Heart right ventricle (tissue), 16 donors: ENCODE results near the gene DPF1. TPM values are rescaled to one million over a fixed set of nuclear protein-coding genes. Genes with fewer than 3 reads are reported as not detected.

Source experiments
- ATAC-seq, 8 donors: fragments of 200-7000 bp; cut with Tn5 transposase; one replicate each; pipeline ENCODE4 v1.9.1; 2020; ENCODE audit warnings: mild to moderate bottlenecking in 8 of 8, moderate library complexity in 8 of 8, moderate number of reproducible peaks in 1 of 8
- DNase-seq, 2 donors: peaks; one replicate each; pipeline ENCODE4 v3.0.0-alpha.2; 2020
- H3K27ac ChIP-seq, 10 donors: fragments of 200-600 bp; sonication (generic) in 2 of 10; one replicate each; pipeline versions ENCODE4 v1.5.0 to v1.8.0; 2020 to 2022; ENCODE audit warnings: mild to moderate bottlenecking in 3 of 10
- H3K27me3 ChIP-seq, 7 donors: fragments of 200-600 bp; one replicate each; pipeline ENCODE4 v1.8.0; 2021 to 2022; ENCODE audit warnings: mild to moderate bottlenecking in 2 of 7
- H3K36me3 ChIP-seq, 9 donors: fragments of 200-600 bp; sonication (generic) in 1 of 9; one replicate each; pipeline versions ENCODE4 v1.5.0 to v1.8.0; 2020 to 2022; ENCODE audit warnings: mild to moderate bottlenecking in 2 of 9
- H3K4me1 ChIP-seq, 9 donors: fragments of 200-600 bp; sonication (generic) in 1 of 9; one replicate each; pipeline versions ENCODE4 v1.5.0 to v1.8.0; 2020 to 2022; ENCODE audit warnings: mild to moderate bottlenecking in 4 of 9
- H3K4me3 ChIP-seq, 10 donors: fragments of 200-600 bp; sonication (generic) in 2 of 10; one replicate each; pipeline versions ENCODE4 v1.5.0 to v1.8.0; 2020 to 2022; ENCODE audit warnings: mild to moderate bottlenecking in 7 of 10, moderate library complexity in 2 of 10
- H3K9me3 ChIP-seq, 11 donors: fragments of 200-600 bp in 10 of 11; sonication (generic) in 2 of 11; one replicate each; pipeline versions ENCODE4 v1.5.0 to v1.8.0; 2013 to 2022; ENCODE audit warnings: mild to moderate bottlenecking in 2 of 11, control low read depth in 1 of 11, moderate library complexity in 1 of 11
- WGBS, 2 donors: extraction: QIAGEN DNeasy Blood & Tissue Kit; methylation state at CpG; one replicate each; pipeline ENCODE4 v1.1.7; 2013; ENCODE audit warnings: inconsistent platforms in 1 of 2; 5-methylcytosine and 5-hydroxymethylcytosine counted together
- intact Hi-C, 10 donors: fragments of 100-400 bp; cut with DNase I; formaldehyde crosslinking; loops; one replicate each; pipeline versions ENCODE4 v1.11.1 to v1.14.2; 2022
- polyA plus RNA-seq, 2 donors: library from polyadenylated mRNA; stranded (reverse); fragments of 200-250 nt; gene quantifications; one replicate each; pipeline ENCODE4 v1.2.3, GENCODE V29; 2013
- total RNA-seq, 10 donors: library from RNA; stranded (reverse); fragmentation: NEBNext Ultra II Directional in 3 of 10; extraction: Animal tissue kit (Norgen Biotek cat#: 25700) in 3 of 10; gene quantifications; one replicate each; pipeline versions ENCODE4 v1.2.1 to v1.2.4, GENCODE V29; 2021 to 2023
- TF ChIP-seq, protein P1 (sequence below), 9 donors: fragments of 200-600 bp; sonication (generic) in 2 of 9; IDR thresholded peaks; one replicate each; pipeline versions ENCODE4 v1.5.0 to v1.8.0; 2021 to 2022; ENCODE audit warnings: antibody characterized with exemption in 9 of 9, mild to moderate bottlenecking in 5 of 9, moderate library complexity in 1 of 9
- donor health status: Arrhythmogenic right ventricular cardiomyopathy.
- donor health status: ischemic (EF 13 %, LVEDD 7.1; RV severe dilation, severe dysfunction).
- donor health status: healthy with polysubstance abuse.
- donor health status: DM: no; HTN: yes; CAD: no.
- donor health status: DM: no; HTN: no; CAD: no.
- donor health status: ischemic (EF 25% LVEDD 6.9; RV normal size, moderate dysfunction).
- donor health status: ischemic (EF 25% LVEDD 5.7; RV mildly dilated, moderate dysfunction).
- donor health status: healthy.
- donor health status: DM: yes; HTN: yes; CAD: no.
- donor health status: Ischemic cardiomyopathy.
- donor health status: ischemic (EF 35%, LVEDD 5.7; RV mildly dilated, moderate dysfunction).
- donor health status: nonischemic (EF 11% LVEDD 7.7; RV severe dilation, severe dysfunction).
- donor health status: DM: yes; HTN: yes; CAD: no.
- donor health status: PGD.
- donor health status: ischemic (EF 29% LVEDD 5.4; RV normal size, mild dysfunction).
- donor health status: nonischemic (EF 23%, LVEDD 6.1; RV moderate dilation, normal function).

The DPF1 gene
- total and polyA plus RNA-seq, 12 donors = 0.09 to 0.72 (median 0.29) TPM; not detected in 5

DNA sequence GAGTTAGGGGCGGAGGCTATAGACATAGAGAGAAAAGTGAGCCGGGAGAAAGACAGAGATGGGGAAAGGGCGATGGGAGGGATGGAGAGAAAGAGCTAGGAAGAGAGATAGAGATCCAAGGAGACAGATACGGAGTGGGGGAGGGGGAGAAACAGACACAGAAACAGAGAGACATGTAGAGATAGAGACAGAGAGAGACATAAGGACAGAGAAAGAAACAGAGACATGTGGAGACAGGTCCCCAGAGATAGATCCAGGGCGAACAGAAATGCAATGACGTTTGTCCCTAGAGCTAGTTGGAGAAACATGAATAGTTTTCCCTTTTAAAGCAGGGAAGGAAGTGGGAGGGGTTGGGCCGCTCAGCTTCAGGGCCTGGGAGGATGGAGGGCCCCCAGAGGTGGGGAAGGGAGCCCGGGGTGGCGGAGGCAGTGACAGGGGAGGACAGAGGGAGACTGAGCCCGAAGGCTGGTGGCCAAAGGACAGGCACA lies 27.6 kb upstream of the DPF1 start:
- TF ChIP-seq, protein P1, sequence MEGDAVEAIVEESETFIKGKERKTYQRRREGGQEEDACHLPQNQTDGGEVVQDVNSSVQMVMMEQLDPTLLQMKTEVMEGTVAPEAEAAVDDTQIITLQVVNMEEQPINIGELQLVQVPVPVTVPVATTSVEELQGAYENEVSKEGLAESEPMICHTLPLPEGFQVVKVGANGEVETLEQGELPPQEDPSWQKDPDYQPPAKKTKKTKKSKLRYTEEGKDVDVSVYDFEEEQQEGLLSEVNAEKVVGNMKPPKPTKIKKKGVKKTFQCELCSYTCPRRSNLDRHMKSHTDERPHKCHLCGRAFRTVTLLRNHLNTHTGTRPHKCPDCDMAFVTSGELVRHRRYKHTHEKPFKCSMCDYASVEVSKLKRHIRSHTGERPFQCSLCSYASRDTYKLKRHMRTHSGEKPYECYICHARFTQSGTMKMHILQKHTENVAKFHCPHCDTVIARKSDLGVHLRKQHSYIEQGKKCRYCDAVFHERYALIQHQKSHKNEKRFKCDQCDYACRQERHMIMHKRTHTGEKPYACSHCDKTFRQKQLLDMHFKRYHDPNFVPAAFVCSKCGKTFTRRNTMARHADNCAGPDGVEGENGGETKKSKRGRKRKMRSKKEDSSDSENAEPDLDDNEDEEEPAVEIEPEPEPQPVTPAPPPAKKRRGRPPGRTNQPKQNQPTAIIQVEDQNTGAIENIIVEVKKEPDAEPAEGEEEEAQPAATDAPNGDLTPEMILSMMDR (IDR thresholded peaks at IDR 0.05) = no peak
- peaks cover 6 to 90% (median 46%) of the 10 kb centered on the region in 9 donors for H3K4me1 ChIP-seq
- peak; percentile 79 to 88 for DNase-seq

DNA sequence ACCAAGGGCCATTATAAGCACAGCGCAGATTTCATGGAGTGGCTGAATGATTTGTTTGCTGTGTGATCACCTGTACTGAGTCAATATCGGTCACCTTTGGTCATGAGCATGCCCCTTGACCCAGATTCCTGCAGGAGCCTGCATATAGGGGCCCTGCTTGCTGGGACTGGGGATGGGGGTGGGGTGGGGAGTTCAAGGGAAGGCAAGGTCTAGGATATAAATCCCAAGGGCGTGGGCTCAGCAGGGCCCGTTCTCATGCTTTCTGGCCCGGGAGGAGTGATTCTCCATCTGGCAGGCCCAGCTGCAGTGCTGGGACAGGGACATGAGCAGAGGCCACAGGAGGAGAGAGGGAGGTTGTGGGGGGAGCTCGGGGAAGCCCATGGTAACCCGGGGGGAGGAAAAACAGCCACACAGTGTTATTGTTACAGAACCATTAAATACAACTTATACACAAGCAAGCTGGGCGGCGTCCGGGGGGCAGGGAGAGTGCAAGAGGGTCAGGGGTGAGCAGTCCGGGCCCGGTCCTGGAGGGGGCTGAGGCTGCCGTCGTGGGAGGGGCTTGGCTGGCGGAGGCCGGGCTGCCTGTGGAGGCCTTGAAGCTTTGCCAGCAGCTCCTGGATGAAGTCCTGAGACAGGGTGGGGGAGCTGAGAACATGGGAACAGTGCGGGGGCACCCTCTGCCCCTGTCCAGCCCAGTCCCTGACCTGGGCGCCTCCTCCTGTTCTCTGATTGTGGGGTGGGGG lies 27.0 kb upstream of the DPF1 start:
- intact Hi-C loops = loop anchor here in 3 of 10 donors (5.0 kb wide), 1 partner anchor 66 kb away; the partner anchor contains the start of genes KCNK6 (in 3 of the 3) and YIF1B (in 3 of the 3)
- Histone ChIP-seq H3K4me1 (peaks cover 6 to 90% (median 42%) of the 10 kb centered on the region in 9 donors), H3K27me3 (peaks cover 0 to 15% (median 0%) of the 10 kb centered on the region in 7 donors), H3K36me3 (peaks cover 0 to 5% (median 0%) of the 10 kb centered on the region in 9 donors), H3K9me3 (no peaks in the 10 kb centered on the region), H3K27ac (peak overlapping the region; percentile 81 to 98 (median 94)), H3K4me3 (peak overlapping the region; percentile 15 to 77 (median 62))
- 30 to 38% methylated on average over 18 of the region's 18 CpGs for WGBS, 2 donors
- peak; percentile 88 to 91 for DNase-seq
- TF ChIP-seq, protein P1 (IDR thresholded peaks at IDR 0.05) = no peak
- ATAC-seq = peak; percentile 61 to 84 (median 82)

More for the DNA sequence above, 27.6 kb upstream of the DPF1 start:
- Histone ChIP-seq H3K4me3 (peak overlapping the region; percentile 23 to 86 (median 70)), H3K9me3 (no peaks in the 10 kb centered on the region), H3K36me3 (peaks cover 0 to 5% (median 0%) of the 10 kb centered on the region in 9 donors), H3K27me3 (peaks cover 0 to 21% (median 0%) of the 10 kb centered on the region in 7 donors), H3K27ac (peak overlapping the region; percentile 81 to 98 (median 94))
- WGBS, 2 donors = 25 to 33% methylated on average over 10 of the region's 10 CpGs
- intact Hi-C loops = loop anchor here in 3 of 10 donors (5.0 kb wide), 1 partner anchor 66 kb away; the partner anchor contains the start of genes KCNK6 (in 3 of the 3) and YIF1B (in 3 of the 3)
- ATAC-seq = peak; percentile 51 to 82 (median 71)

DNA sequence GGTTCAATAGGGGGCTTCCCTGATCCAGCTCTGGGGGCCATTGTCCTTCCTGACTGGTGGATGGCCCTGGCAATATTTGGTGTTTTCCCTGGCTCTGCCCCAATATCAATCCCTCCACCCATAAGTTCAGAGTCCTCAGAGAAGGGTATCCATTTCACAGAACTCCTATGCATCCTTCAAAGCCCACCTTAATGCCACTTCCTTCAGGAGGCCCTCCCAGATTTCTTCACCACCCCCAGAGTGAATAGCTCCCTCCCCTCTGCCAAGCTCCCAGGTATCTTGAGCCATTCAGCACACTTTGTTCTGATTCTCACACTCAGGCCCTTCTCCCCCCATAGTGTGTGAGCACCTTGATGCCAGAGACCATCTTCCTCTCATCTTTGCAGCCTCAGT lies 26.4 kb upstream of the DPF1 start:
- H3K4me3 ChIP-seq = peak overlapping the region in 3 of 10 donors; percentile 68 to 77 (median 73)

DNA sequence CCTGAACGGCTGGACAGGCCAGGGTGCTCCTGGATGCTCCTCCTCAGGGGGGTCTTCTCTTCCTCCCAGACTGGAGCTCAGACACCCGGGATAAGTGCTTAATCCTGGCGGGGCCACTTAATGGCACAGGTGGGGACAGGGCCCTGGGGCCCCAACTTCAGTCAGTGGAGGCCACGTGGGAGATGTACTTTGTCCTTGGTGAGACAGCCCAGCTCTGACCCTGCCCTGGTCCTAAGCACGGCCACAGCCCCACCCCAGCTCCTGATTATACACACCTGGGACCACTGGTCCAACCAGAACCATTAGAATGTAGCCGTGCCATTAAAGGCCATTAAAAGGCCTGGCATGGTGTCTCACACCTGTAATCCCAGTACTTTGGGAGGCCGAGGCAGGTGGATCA lies 24.4 kb upstream of the DPF1 start:
- ATAC-seq (no peak), DNase-seq (no peak)
- peaks cover 0 to 5% (median 0%) of the 10 kb centered on the region in 9 donors for H3K36me3 ChIP-seq
- intact Hi-C loops = no loop called here
- H3K9me3 ChIP-seq = no peaks in the 10 kb centered on the region
- peaks cover 2 to 96% (median 29%) of the 10 kb centered on the region in 9 donors for H3K4me1 ChIP-seq
- H3K27ac ChIP-seq = peak overlapping the region in 7 of 10 donors; percentile 0 to 96 (median 34)
- H3K27me3 ChIP-seq = no peaks in the 10 kb centered on the region
- TF ChIP-seq, protein P1 (IDR thresholded peaks at IDR 0.05) = no peak
- 88 to 96% methylated on average over 7 of the region's 7 CpGs for WGBS, 2 donors
- H3K4me3 ChIP-seq = no peak overlapping the region

More for the DNA sequence above, 26.4 kb upstream of the DPF1 start:
- H3K27ac ChIP-seq = peak overlapping the region in 9 of 10 donors; percentile 82 to 98 (median 96)
- H3K4me1 ChIP-seq = peaks cover 6 to 93% (median 39%) of the 10 kb centered on the region in 9 donors
- TF ChIP-seq, protein P1 (IDR thresholded peaks at IDR 0.05) = no peak
- DNase-seq (no peak), ATAC-seq (no peak)
- peaks cover 0 to 9% (median 0%) of the 10 kb centered on the region in 7 donors for H3K27me3 ChIP-seq
- H3K36me3 ChIP-seq = peaks cover 0 to 5% (median 0%) of the 10 kb centered on the region in 9 donors
- H3K9me3 ChIP-seq = no peaks in the 10 kb centered on the region
- intact Hi-C loops = loop anchor here in 3 of 10 donors (5.0 kb wide), 1 partner anchor 67 kb away; the partner anchor contains the start of genes KCNK6 (in 3 of the 3) and YIF1B (in 3 of the 3)
